ENCODE measurements around the gene TTYH3. TPM values are rescaled to one million over a fixed set of nuclear protein-coding genes. Genes with fewer than 3 reads are reported as not detected.

Gene TTYH3
- total RNA-seq, 1 donor from 2014 or later, result 250 TPM

GRCh38 chr7:2639181-2639681 is 7.4 kb downstream of the TTYH3 start:
- H3K9me3 Mint-ChIP-seq (ENCODE audit: unreplicated experiment), result no peaks in the 10 kb centered on the region
- no peak overlapping the region for H3K4me3 Mint-ChIP-seq (ENCODE audit: unreplicated experiment)
- TF ChIP-seq CTCF (IDR thresholded peaks at IDR 0.05; ENCODE audit: unreplicated experiment), result no peak

DNA sequence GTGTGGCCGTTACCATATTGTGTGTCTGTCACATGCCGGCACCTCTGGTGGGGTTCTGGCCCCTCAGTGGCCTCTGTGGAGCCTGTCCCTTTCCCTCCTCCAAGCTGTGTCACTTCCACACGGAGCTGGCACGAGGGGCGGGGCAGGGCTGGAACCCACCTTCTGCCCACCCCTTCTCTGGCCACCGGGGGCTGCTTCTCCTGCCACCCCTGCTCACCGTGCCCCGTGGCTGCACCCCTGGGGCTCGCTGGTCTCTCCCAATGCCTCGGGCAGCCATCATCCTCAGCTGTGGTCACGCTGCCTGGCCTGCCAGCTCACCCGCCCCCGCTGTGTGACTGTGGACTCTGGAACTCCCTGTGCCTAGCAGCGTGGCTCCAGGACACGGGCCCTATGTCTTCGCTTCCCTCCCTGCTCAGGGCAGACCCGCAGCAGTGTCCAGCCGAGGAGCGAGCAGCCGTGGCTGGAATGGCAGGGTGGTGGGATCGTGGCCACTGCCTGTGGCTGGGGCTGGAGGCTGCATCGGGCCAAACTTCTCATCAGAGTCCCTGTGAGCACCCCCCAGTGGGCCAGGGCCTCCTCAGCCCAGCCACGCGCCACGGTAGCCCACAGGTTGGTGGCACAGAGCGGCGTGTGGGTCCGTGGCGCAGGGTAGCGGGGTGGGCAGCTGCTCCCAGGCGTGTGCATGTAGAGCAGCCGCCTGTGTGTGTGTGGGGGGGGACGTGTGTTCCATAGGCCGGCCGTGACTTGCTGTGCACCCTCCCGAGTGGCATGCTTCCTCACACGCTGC is 8.1 kb downstream of the TTYH3 start:
- Mint-ChIP-seq H3K4me1 (ENCODE audit: unreplicated experiment) (peaks cover 12% of the 10 kb centered on the region), H3K4me3 (ENCODE audit: unreplicated experiment) (no peak overlapping the region), H3K27me3 (ENCODE audit: unreplicated experiment) (peaks cover 6% of the 10 kb centered on the region), H3K9me3 (ENCODE audit: unreplicated experiment) (no peaks in the 10 kb centered on the region), H3K36me3 (ENCODE audit: low read depth, unreplicated experiment) (peaks cover 8% of the 10 kb centered on the region), H3K27ac (ENCODE audit: unreplicated experiment) (peak overlapping the region; percentile 61)
- TF ChIP-seq CTCF (IDR thresholded peaks at IDR 0.05; ENCODE audit: unreplicated experiment), result no peak
- no peak for DNase-seq (ENCODE audit: low spot score)

More at GRCh38 chr7:2639181-2639681, 7.4 kb downstream of the TTYH3 start:
- Mint-ChIP-seq H3K36me3 (ENCODE audit: low read depth, unreplicated experiment) (peaks cover 8% of the 10 kb centered on the region), H3K27ac (ENCODE audit: unreplicated experiment) (no peak overlapping the region), H3K27me3 (ENCODE audit: unreplicated experiment) (peaks cover 6% of the 10 kb centered on the region), H3K4me1 (ENCODE audit: unreplicated experiment) (peaks cover 12% of the 10 kb centered on the region)
- DNase-seq (ENCODE audit: low spot score), result no peak

GRCh38 chr7:2640482-2640830 is 8.7 kb downstream of the TTYH3 start:
- Mint-ChIP-seq H3K4me3 (ENCODE audit: unreplicated experiment) (no peak overlapping the region), H3K36me3 (ENCODE audit: low read depth, unreplicated experiment) (peaks cover 8% of the 10 kb centered on the region), H3K4me1 (ENCODE audit: unreplicated experiment) (peaks cover 15% of the 10 kb centered on the region), H3K27ac (ENCODE audit: unreplicated experiment) (peak overlapping the region; percentile 74), H3K9me3 (ENCODE audit: unreplicated experiment) (no peaks in the 10 kb centered on the region), H3K27me3 (ENCODE audit: unreplicated experiment) (peaks cover 6% of the 10 kb centered on the region)
- no peak for TF ChIP-seq CTCF (IDR thresholded peaks at IDR 0.05; ENCODE audit: unreplicated experiment)
- DNase-seq (ENCODE audit: low spot score), result no peak

DNA sequence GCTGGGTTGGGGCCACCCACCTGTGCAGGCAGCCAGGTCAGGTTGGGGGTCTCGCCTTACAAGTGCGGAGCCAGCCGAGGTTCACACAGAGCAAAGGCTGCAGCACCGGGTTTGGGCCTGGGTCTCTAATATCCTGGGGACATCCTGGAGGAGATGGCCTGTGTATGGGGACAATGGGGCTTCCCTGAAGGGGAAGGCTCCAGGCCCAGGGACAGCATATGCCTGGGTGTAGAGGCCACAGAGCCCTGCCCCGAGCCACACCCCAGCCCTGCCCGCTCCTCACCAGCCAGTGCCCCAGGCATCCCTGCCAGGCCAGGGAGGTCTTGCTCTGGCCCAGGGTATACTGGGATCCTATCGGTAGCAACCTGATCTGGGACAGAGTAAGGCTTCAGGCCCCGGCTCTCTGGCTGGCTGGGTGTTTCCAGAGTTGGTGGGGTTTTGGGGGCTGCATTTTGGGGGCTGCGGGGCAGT is 9.1 kb downstream of the TTYH3 start:
- no peaks in the 10 kb centered on the region for H3K9me3 Mint-ChIP-seq (ENCODE audit: unreplicated experiment)
- H3K4me1 Mint-ChIP-seq (ENCODE audit: unreplicated experiment), result peaks cover 17% of the 10 kb centered on the region
- peaks cover 8% of the 10 kb centered on the region for H3K36me3 Mint-ChIP-seq (ENCODE audit: low read depth, unreplicated experiment)
- no peak for DNase-seq (ENCODE audit: low spot score)
- TF ChIP-seq CTCF (IDR thresholded peaks at IDR 0.05; ENCODE audit: unreplicated experiment), result no peak
- peak overlapping the region; percentile 74 for H3K27ac Mint-ChIP-seq (ENCODE audit: unreplicated experiment)
- no peak overlapping the region for H3K4me3 Mint-ChIP-seq (ENCODE audit: unreplicated experiment)
- peaks cover 6% of the 10 kb centered on the region for H3K27me3 Mint-ChIP-seq (ENCODE audit: unreplicated experiment)

Data from endothelial cell (in vitro differentiated cells).